ENCODE measurements around the gene SNX9. TPM values are rescaled to one million over a fixed set of nuclear protein-coding genes. Genes with fewer than 3 reads are reported as not detected.

SNX9 gene
- total and polyA plus RNA-seq, 2 of the 4 experiments (the other 2 are of a cell fraction): 35.3 to 41.2 TPM

DNA sequence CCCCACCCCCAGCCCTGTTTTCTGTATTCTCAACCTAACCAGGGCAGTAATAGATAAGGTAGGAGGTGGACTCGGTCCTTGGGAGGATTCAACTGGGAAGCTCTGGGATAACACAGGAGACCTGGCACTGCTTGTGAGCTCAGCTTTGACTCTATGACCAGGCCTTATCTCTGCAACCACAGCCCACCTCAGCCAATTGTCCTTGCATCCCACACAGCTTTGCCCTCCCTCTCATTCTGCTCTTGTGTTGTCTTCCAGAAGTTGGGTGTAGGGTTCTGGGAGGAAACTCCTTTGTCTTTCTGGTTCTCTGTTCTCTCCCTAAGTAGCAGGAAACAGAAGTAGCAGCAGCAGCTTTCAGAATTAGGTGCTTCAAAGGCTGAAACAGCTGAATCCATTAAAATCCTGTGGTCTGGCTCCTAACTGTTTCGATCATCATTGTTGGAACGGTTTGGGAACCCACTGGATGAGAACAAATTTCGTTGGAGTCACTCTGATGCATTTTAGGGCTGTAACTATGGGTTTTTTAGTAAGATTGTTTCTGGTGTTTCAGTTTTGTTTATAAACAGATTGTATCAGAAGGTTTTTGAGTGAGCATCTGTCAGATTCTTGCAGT is 32.4 kb upstream of the SNX9 start:
- no peak overlapping the region for H3K27ac ChIP-seq (ENCODE audit: insufficient read depth, low read length)
- peak overlapping the region; percentile 11; the same call in 1 of the 2 replicates for H3K23ac ChIP-seq (ENCODE audit: low read depth, low read length)
- H2BK120ac ChIP-seq (ENCODE audit: low read depth, low read length): peak overlapping the region; percentile 44; the same call in 1 of the 2 replicates
- no peak overlapping the region; the same call in 1 of the 2 replicates for H3K4ac ChIP-seq (ENCODE audit: low read depth, low read length)
- H3K4me1 ChIP-seq (ENCODE audit: control insufficient read depth, insufficient read depth, low read length): no peaks in the 10 kb centered on the region; the same call in 1 of the 2 replicates
- ATAC-seq (ENCODE audit: low read depth): no peak
- H2BK20ac ChIP-seq (ENCODE audit: low read depth, low read length): no peak overlapping the region
- H3K36me3 ChIP-seq (ENCODE audit: control insufficient read depth, insufficient read depth, low read length): no peaks in the 10 kb centered on the region
- no peak overlapping the region for H3K56ac ChIP-seq (ENCODE audit: extremely low read depth, insufficient read depth, low read length)
- no peaks in the 10 kb centered on the region for H4K20me1 ChIP-seq (ENCODE audit: insufficient read depth, low read length)
- no peak overlapping the region; a peak in 1 of 4 replicates for H4K8ac ChIP-seq (ENCODE audit: low read depth in 2 of 2, low read length in 2 of 2)
- H3K79me1 ChIP-seq (ENCODE audit: low read depth in 1 of 2, low read length in 2 of 2): no peaks in the 10 kb centered on the region
- WGBS, 2 experiments (ENCODE audit: extremely low coverage in 2 of 2, insufficient read length in 1 of 2): 0% methylated on average over 1 of the region's 4 CpGs; no CpG with 5 or more reads in 1 of the 2 experiments
- H3K4me2 ChIP-seq (ENCODE audit: low read depth, low read length): no peak overlapping the region
- dilution Hi-C loops (cut with HindIII; ENCODE audit: low sequenced_read_pairs, unreplicated experiment): no loop called here
- H4K91ac ChIP-seq (ENCODE audit: insufficient read depth, low read depth, low read length): no peak overlapping the region
- DNase-seq: no peak
- no peaks in the 10 kb centered on the region for H3K9me3 ChIP-seq (ENCODE audit: control insufficient read depth, insufficient read depth, low read length)
- H3K14ac ChIP-seq (replicated peaks; ENCODE audit: low read depth, low read length): no peak overlapping the region
- intact Hi-C loops (cut with micrococcal nuclease): no loop called here
- no peak overlapping the region for H3K9ac ChIP-seq (ENCODE audit: low read depth, low read length)
- ChIA-PET CTCF (no interaction called here), POLR2A (ENCODE audit: unreplicated experiment) (no interaction called here)
- no peak overlapping the region for H2AFZ ChIP-seq (replicated peaks; ENCODE audit: low read length, poor library complexity)
- H2BK5ac ChIP-seq (ENCODE audit: low read depth, low read length, poor library complexity, severe bottlenecking): no peak overlapping the region
- in situ Hi-C loops (cut with MboI; ENCODE audit: low sequenced_read_pairs): no loop called here
- no peaks in the 10 kb centered on the region for H3K27me3 ChIP-seq (ENCODE audit: control insufficient read depth, insufficient read depth, low read length)
- H2BK15ac ChIP-seq (ENCODE audit: low read depth, low read length): peak overlapping the region; percentile 38; the same call in 1 of the 3 replicates
- H3K9me1 ChIP-seq (ENCODE audit: insufficient read depth, low read length): no peaks in the 10 kb centered on the region
- H2AK9ac ChIP-seq (replicated peaks; ENCODE audit: low read depth, low read length, poor library complexity): no peak overlapping the region
- no peak for TF ChIP-seq MAZ (IDR thresholded peaks at IDR 0.05; ENCODE audit: borderline replicate concordance, low read depth, low read length)
- no peak for TF ChIP-seq MXI1 (IDR thresholded peaks at IDR 0.05; ENCODE audit: borderline replicate concordance, low read depth, low read length)
- no peak for TF ChIP-seq MAFK (IDR thresholded peaks at IDR 0.05; ENCODE audit: low read depth, low read length)
- no peak for TF ChIP-seq SMC3 (IDR thresholded peaks at IDR 0.05; ENCODE audit: low read depth, low read length)
- TF ChIP-seq RFX5 (IDR thresholded peaks at IDR 0.05; ENCODE audit: low read depth, low read length): no peak
- TF ChIP-seq CHD1 (IDR thresholded peaks at IDR 0.05; ENCODE audit: low read depth, low read length): no peak
- TF ChIP-seq USF2 (IDR thresholded peaks at IDR 0.05; ENCODE audit: low read depth, low read length): no peak
- no peak for TF ChIP-seq RAD21 (IDR thresholded peaks at IDR 0.05; ENCODE audit: low read length)
- no peak for TF ChIP-seq BHLHE40 (IDR thresholded peaks at IDR 0.05; ENCODE audit: low read depth, low read length)
- no peak for TF ChIP-seq FOS (IDR thresholded peaks at IDR 0.05; ENCODE audit: low read depth, low read length)
- no peak for TF ChIP-seq POLR2A (IDR thresholded peaks at IDR 0.05; ENCODE audit: low read depth, low read length)
- TF ChIP-seq NFE2L2 (IDR thresholded peaks at IDR 0.05; ENCODE audit: low read depth, low read length): no peak
- TF ChIP-seq, protein P1, sequence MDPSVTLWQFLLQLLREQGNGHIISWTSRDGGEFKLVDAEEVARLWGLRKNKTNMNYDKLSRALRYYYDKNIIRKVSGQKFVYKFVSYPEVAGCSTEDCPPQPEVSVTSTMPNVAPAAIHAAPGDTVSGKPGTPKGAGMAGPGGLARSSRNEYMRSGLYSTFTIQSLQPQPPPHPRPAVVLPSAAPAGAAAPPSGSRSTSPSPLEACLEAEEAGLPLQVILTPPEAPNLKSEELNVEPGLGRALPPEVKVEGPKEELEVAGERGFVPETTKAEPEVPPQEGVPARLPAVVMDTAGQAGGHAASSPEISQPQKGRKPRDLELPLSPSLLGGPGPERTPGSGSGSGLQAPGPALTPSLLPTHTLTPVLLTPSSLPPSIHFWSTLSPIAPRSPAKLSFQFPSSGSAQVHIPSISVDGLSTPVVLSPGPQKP (IDR thresholded peaks at IDR 0.05; ENCODE audit: borderline replicate concordance, low read depth, low read length): no peak
- no peak for TF ChIP-seq RCOR1 (IDR thresholded peaks at IDR 0.05; ENCODE audit: insufficient replicate concordance, low read length)
- TF ChIP-seq CTCF (conservative IDR thresholded peaks at IDR 0.05; ENCODE audit: low read depth, low read length): no peak
- TF ChIP-seq CEBPB (IDR thresholded peaks at IDR 0.05; ENCODE audit: low read depth, low read length): no peak
- BruUV-seq (replicated peaks): no TSS peak
- H2AK5ac ChIP-seq (ENCODE audit: low read depth, low read length): no peak overlapping the region
- no peak overlapping the region for H3K4me3 ChIP-seq (ENCODE audit: insufficient read depth, low read depth, low read length)
- H4K5ac ChIP-seq (ENCODE audit: low read depth, low read length): no peak overlapping the region
- H3K18ac ChIP-seq (ENCODE audit: low read depth, low read length): no peak overlapping the region

Measured in IMR-90 (cell line).